Type B pancreatic cell (in vitro differentiated cells): ENCODE measurements around the gene EMCN. TPM values are rescaled to one million over a fixed set of nuclear protein-coding genes. Genes with fewer than 3 reads are reported as not detected.

Experiments used
- DNase-seq: peaks from one replicate; pipeline ENCODE4 v3.0.0; 2021; ENCODE audit warnings: mixed read lengths; ENCODE audit not compliant: unreplicated experiment; ENCODE audit errors: extremely low spot score
- H3K27ac Mint-ChIP-seq: 2 replicates; pipeline ENCODE4 v1.8.0; 2021; ENCODE audit warnings: mild to moderate bottlenecking, mixed read lengths
- H3K27me3 Mint-ChIP-seq: 2 replicates; pipeline ENCODE4 v1.8.0; 2021; ENCODE audit warnings: mixed read lengths
- H3K36me3 Mint-ChIP-seq: 2 replicates; pipeline ENCODE4 v1.8.0; 2021; ENCODE audit warnings: mixed read lengths
- H3K4me1 Mint-ChIP-seq: one replicate; pipeline ENCODE4 v1.8.0; 2021; ENCODE audit warnings: mixed read lengths; ENCODE audit not compliant: unreplicated experiment
- H3K4me3 Mint-ChIP-seq: 2 replicates; pipeline ENCODE4 v1.8.0; 2021; ENCODE audit warnings: mild to moderate bottlenecking, mixed read lengths
- H3K9me3 Mint-ChIP-seq: 2 replicates; pipeline ENCODE4 v1.8.0; 2021; ENCODE audit warnings: mixed read lengths
- CTCF ChIP-seq: fragments of 200-600 bp; sonication (generic); conservative IDR thresholded peaks from 2 replicates; pipeline ENCODE4 v1.5.0; 2021; ENCODE audit warnings: antibody characterized with exemption, mild to moderate bottlenecking
- total RNA-seq: library from RNA; stranded (reverse); gene quantifications from 2 replicates; pipeline ENCODE4 v1.2.1, GENCODE V29; 2021; ENCODE audit warnings: low replicate concordance

EMCN gene
- total RNA-seq, 1 donor from 2014 or later: 0.51 TPM

- Mint-ChIP-seq H3K27ac (no peak overlapping the region), H3K9me3 (peaks cover 5% of the 10 kb centered on the region), H3K36me3 (no peaks in the 10 kb centered on the region), H3K4me3 (no peak overlapping the region), H3K27me3 (no peaks in the 10 kb centered on the region), H3K4me1 (no peaks in the 10 kb centered on the region)
- TF ChIP-seq CTCF: no peak
- DNase-seq: no peak
Observed at GRCh38 chr4:100493756-100494155, 24.1 kb downstream of the EMCN start.

GRCh38 chr4:100492129-100492528 lies 25.7 kb downstream of the EMCN start:
- H3K9me3 Mint-ChIP-seq: peaks cover 5% of the 10 kb centered on the region
- H3K4me3 Mint-ChIP-seq: no peak overlapping the region
- DNase-seq: no peak
- H3K27me3 Mint-ChIP-seq: no peaks in the 10 kb centered on the region
- no peaks in the 10 kb centered on the region for H3K4me1 Mint-ChIP-seq
- no peak overlapping the region for H3K27ac Mint-ChIP-seq
- no peak for TF ChIP-seq CTCF
- H3K36me3 Mint-ChIP-seq: no peaks in the 10 kb centered on the region

- TF ChIP-seq CTCF: no peak
- no peak overlapping the region for H3K4me3 Mint-ChIP-seq
- DNase-seq: no peak
- H3K27me3 Mint-ChIP-seq: peaks cover 2% of the 10 kb centered on the region
- H3K4me1 Mint-ChIP-seq: no peaks in the 10 kb centered on the region
- H3K9me3 Mint-ChIP-seq: peaks cover 5% of the 10 kb centered on the region
- H3K27ac Mint-ChIP-seq: no peak overlapping the region
- H3K36me3 Mint-ChIP-seq: no peaks in the 10 kb centered on the region
Observed at GRCh38 chr4:100489305-100489704, 28.5 kb downstream of the EMCN start.

GRCh38 chr4:100486496-100486895 lies 31.3 kb downstream of the EMCN start:
- Mint-ChIP-seq H3K27me3 (peaks cover 2% of the 10 kb centered on the region), H3K4me3 (no peak overlapping the region), H3K4me1 (no peaks in the 10 kb centered on the region), H3K9me3 (no peaks in the 10 kb centered on the region), H3K36me3 (no peaks in the 10 kb centered on the region), H3K27ac (no peak overlapping the region)
- TF ChIP-seq CTCF: no peak
- DNase-seq: no peak

GRCh38 chr4:100483796-100484195 lies 34.0 kb downstream of the EMCN start:
- Mint-ChIP-seq H3K27ac (no peak overlapping the region), H3K27me3 (peaks cover 2% of the 10 kb centered on the region), H3K36me3 (no peaks in the 10 kb centered on the region), H3K4me1 (no peaks in the 10 kb centered on the region), H3K9me3 (no peaks in the 10 kb centered on the region), H3K4me3 (no peak overlapping the region)
- DNase-seq: no peak
- TF ChIP-seq CTCF: no peak

- no peak for DNase-seq
- H3K9me3 Mint-ChIP-seq: no peaks in the 10 kb centered on the region
- H3K27ac Mint-ChIP-seq: no peak overlapping the region
- no peak for TF ChIP-seq CTCF
- no peaks in the 10 kb centered on the region for H3K4me1 Mint-ChIP-seq
- H3K36me3 Mint-ChIP-seq: no peaks in the 10 kb centered on the region
- no peak overlapping the region for H3K4me3 Mint-ChIP-seq
- H3K27me3 Mint-ChIP-seq: no peaks in the 10 kb centered on the region
Observed at GRCh38 chr4:100479971-100480370, 37.9 kb downstream of the EMCN start.
